UCSD-AML1 (cell line): Measurements from ENCODE around the gene ZNF524.

ENCODE experiments used
- DNase-seq: peaks from one replicate; lab custom pipeline; 2025; ENCODE audit not compliant: unreplicated experiment; lab: John Stamatoyannopoulos, UW

Gene ZNF524

GRCh38 chr19:55601084-55601483 lies 996 bp downstream of the ZNF524 start:
- DNase-seq, result no peak

GRCh38 chr19:55602104-55603001 lies 2.3 kb downstream of the ZNF524 start:
- no peak for DNase-seq

- DNase-seq, result no peak
Measured at GRCh38 chr19:55603115-55603514, 3.0 kb downstream of the ZNF524 start.

- no peak for DNase-seq
Measured at GRCh38 chr19:55603581-55604292, 3.6 kb downstream of the ZNF524 start.

- DNase-seq, result peak; percentile 98
Measured at GRCh38 chr19:55605207-55605636, 5.1 kb downstream of the ZNF524 start.

- DNase-seq, result peak; percentile 76
Measured at GRCh38 chr19:55605637-55606470, 5.8 kb downstream of the ZNF524 start, which contains the start of gene ZNF865. Gene ZNF865, plus strand, starts transcription at chr19:55605647. Its CDS starts 7,972 bp downstream, at chr19:55613619.

GRCh38 chr19:55606471-55606787 lies 6.3 kb downstream of the ZNF524 start:
- DNase-seq, result no peak

GRCh38 chr19:55606817-55607216 lies 6.7 kb downstream of the ZNF524 start:
- DNase-seq, result no peak

- no peak for DNase-seq
Measured at GRCh38 chr19:55609326-55609725, 9.2 kb downstream of the ZNF524 start.

GRCh38 chr19:55611300-55611982 lies 11.4 kb downstream of the ZNF524 start:
- DNase-seq, result no peak

GRCh38 chr19:55611983-55612645 lies 12.0 kb downstream of the ZNF524 start:
- no peak for DNase-seq

- DNase-seq, result no peak
Measured at GRCh38 chr19:55613396-55613795, 13.3 kb downstream of the ZNF524 start.

GRCh38 chr19:55613930-55614710 lies 14.0 kb downstream of the ZNF524 start:
- DNase-seq, result no peak

- no peak for DNase-seq
Measured at GRCh38 chr19:55614711-55615542, 14.8 kb downstream of the ZNF524 start.

- no peak for DNase-seq
Measured at GRCh38 chr19:55615543-55616394, 15.7 kb downstream of the ZNF524 start.

GRCh38 chr19:55616395-55616875 lies 16.3 kb downstream of the ZNF524 start:
- no peak for DNase-seq

- no peak for DNase-seq
Measured at GRCh38 chr19:55617426-55617825, 17.3 kb downstream of the ZNF524 start.
